ENCODE results near the gene C4orf54.

Gene C4orf54

GRCh38 chr4:99652596-99653436 is 4.8 kb downstream of the C4orf54 start:
- DNase-seq (ENCODE audit: extremely low read depth in 1 of 2, low read depth in 1 of 2), result no peak

GRCh38 chr4:99651811-99652485 is 5.7 kb downstream of the C4orf54 start:
- no peak for DNase-seq (ENCODE audit: extremely low read depth in 1 of 2, low read depth in 1 of 2)

GRCh38 chr4:99651016-99651769 is 6.4 kb downstream of the C4orf54 start:
- no peak for DNase-seq (ENCODE audit: extremely low read depth in 1 of 2, low read depth in 1 of 2)

- no peak for DNase-seq (ENCODE audit: extremely low read depth in 1 of 2, low read depth in 1 of 2)
Measured at GRCh38 chr4:99649778-99650177, 7.8 kb downstream of the C4orf54 start.

- DNase-seq (ENCODE audit: extremely low read depth in 1 of 2, low read depth in 1 of 2), result no peak
Measured at GRCh38 chr4:99649208-99649607, 8.4 kb downstream of the C4orf54 start.

GRCh38 chr4:99648321-99648720 is 9.3 kb downstream of the C4orf54 start:
- no peak for DNase-seq (ENCODE audit: extremely low read depth in 1 of 2, low read depth in 1 of 2)

- no peak for DNase-seq (ENCODE audit: extremely low read depth in 1 of 2, low read depth in 1 of 2)
Measured at GRCh38 chr4:99647071-99647470, 10.6 kb downstream of the C4orf54 start.

- DNase-seq (ENCODE audit: extremely low read depth in 1 of 2, low read depth in 1 of 2), result no peak
Measured at GRCh38 chr4:99645638-99646037, 12.0 kb downstream of the C4orf54 start.

GRCh38 chr4:99645036-99645435 is 12.6 kb downstream of the C4orf54 start:
- no peak for DNase-seq (ENCODE audit: extremely low read depth in 1 of 2, low read depth in 1 of 2)

GRCh38 chr4:99644453-99644852 is 13.2 kb downstream of the C4orf54 start:
- DNase-seq (ENCODE audit: extremely low read depth in 1 of 2, low read depth in 1 of 2), result no peak

- no peak for DNase-seq (ENCODE audit: extremely low read depth in 1 of 2, low read depth in 1 of 2)
Measured at GRCh38 chr4:99642725-99643489, 14.7 kb downstream of the C4orf54 start.

GRCh38 chr4:99640676-99641075 is 17.0 kb downstream of the C4orf54 start:
- DNase-seq (ENCODE audit: extremely low read depth in 1 of 2, low read depth in 1 of 2), result no peak

- DNase-seq (ENCODE audit: extremely low read depth in 1 of 2, low read depth in 1 of 2), result no peak
Measured at GRCh38 chr4:99637174-99637573, 20.5 kb downstream of the C4orf54 start.

- DNase-seq (ENCODE audit: extremely low read depth in 1 of 2, low read depth in 1 of 2), result no peak
Measured at GRCh38 chr4:99636422-99636821, 21.2 kb downstream of the C4orf54 start.

GRCh38 chr4:99635601-99636000 is 22.0 kb downstream of the C4orf54 start:
- no peak for DNase-seq (ENCODE audit: extremely low read depth in 1 of 2, low read depth in 1 of 2)

GRCh38 chr4:99634742-99635360 is 22.8 kb downstream of the C4orf54 start:
- no peak for DNase-seq (ENCODE audit: extremely low read depth in 1 of 2, low read depth in 1 of 2)

GRCh38 chr4:99633772-99634171 is 23.9 kb downstream of the C4orf54 start:
- DNase-seq (ENCODE audit: extremely low read depth in 1 of 2, low read depth in 1 of 2), result no peak

- DNase-seq (ENCODE audit: extremely low read depth in 1 of 2, low read depth in 1 of 2), result no peak
Measured at GRCh38 chr4:99630857-99631360, 26.7 kb downstream of the C4orf54 start.

GRCh38 chr4:99629962-99630554 is 27.6 kb downstream of the C4orf54 start:
- DNase-seq (ENCODE audit: extremely low read depth in 1 of 2, low read depth in 1 of 2), result no peak

GRCh38 chr4:99628040-99628439 is 29.6 kb downstream of the C4orf54 start:
- no peak for DNase-seq (ENCODE audit: extremely low read depth in 1 of 2, low read depth in 1 of 2)

Measured in activated CD8-positive, alpha-beta memory T cell treated with anti-CD3 and anti-CD28 coated beads for 1 hour (primary cell).